Thyroid gland (tissue), 4 donors: ENCODE data around the gene CAPN1. TPM values are rescaled to one million over a fixed set of nuclear protein-coding genes. Genes with fewer than 3 reads are reported as not detected.

Experiments used
- DNase-seq, 2 donors: peaks; one replicate each; pipeline ENCODE4 v3.0.0-alpha.2; 2019
- H3K27ac ChIP-seq, 3 donors: fragments of 200-600 bp; sonication (generic); 1 replicate in 2 of 3; 2 replicates in 1 of 3; pipeline ENCODE4 v1.5.1; 2016 to 2019; ENCODE audit warnings: mild to moderate bottlenecking in 1 of 3, moderate library complexity in 1 of 3
- H3K27me3 ChIP-seq: fragments of 200-600 bp; sonication (generic); one replicate; pipeline ENCODE4 v1.5.1; 2019
- H3K36me3 ChIP-seq, 2 donors: fragments of 200-600 bp; sonication (generic); one replicate each; pipeline ENCODE4 v1.5.1; 2016 to 2019
- H3K4me1 ChIP-seq, 2 donors: fragments of 200-600 bp; sonication (generic); one replicate each; pipeline ENCODE4 v1.5.1; 2017 to 2019
- H3K4me3 ChIP-seq, 3 donors: fragments of 200-600 bp; sonication (generic); replicated peaks in 1 of 3; 1 replicate in 2 of 3; 2 replicates in 1 of 3; pipeline ENCODE4 v1.5.1; 2016; ENCODE audit warnings: mild to moderate bottlenecking in 1 of 3
- H3K9me3 ChIP-seq: fragments of 200-600 bp; sonication (generic); one replicate; pipeline ENCODE4 v1.5.1; 2017
- CTCF ChIP-seq, 6 experiments: fragments of 200-600 bp in 3 of 6; fragments of 450-650 bp in 3 of 6; sonication (generic) in 3 of 6; IDR thresholded peaks; one replicate each; pipeline ENCODE4 v1.5.1; 2016 to 2019; ENCODE audit warnings: antibody characterized with exemption in 6 of 6, mild to moderate bottlenecking in 2 of 6, inconsistent platforms in 1 of 6, moderate library complexity in 1 of 6
- POLR2A ChIP-seq, 2 donors: fragments of 450-650 bp; IDR thresholded peaks; one replicate each; pipeline ENCODE4 v1.6.1; 2017; ENCODE audit warnings: antibody characterized with exemption in 2 of 2, mild to moderate bottlenecking in 2 of 2, moderate library complexity in 1 of 2
- WGBS, 2 donors: methylation state at CpG; one replicate each; pipeline ENCODE4 v1.1.5; 2017; 5-methylcytosine and 5-hydroxymethylcytosine counted together
- intact Hi-C: fragments of 100-400 bp; cut with DNase I; formaldehyde crosslinking; loops from one replicate; pipeline ENCODE4 v1.15.1; 2023
- total RNA-seq, 4 donors: library from RNA; depleted of rRNA; stranded (reverse); fragments of >200 nt; gene quantifications; one replicate each; pipeline ENCODE4 v1.2.3, GENCODE V29; 2016

Gene CAPN1
- total RNA-seq, 4 donors from 2014 or later = 265 to 519 (median 340) TPM

- 76 to 79% methylated on average over 9 of the region's 9 CpGs for WGBS, 2 donors
- Histone ChIP-seq H3K27me3 (no peaks in the 10 kb centered on the region), H3K36me3 (no peaks in the 10 kb centered on the region), H3K4me3 (no peak overlapping the region), H3K27ac (no peak overlapping the region), H3K4me1 (no peaks in the 10 kb centered on the region), H3K9me3 (no peaks in the 10 kb centered on the region)
- intact Hi-C loops = no loop called here
- TF ChIP-seq CTCF (IDR thresholded peaks at IDR 0.05) (no peak), POLR2A (IDR thresholded peaks at IDR 0.05) (no peak)
- DNase-seq = no peak
These were observed 36.7 kb downstream of the CAPN1 start for GRCh38 chr11:65218446-65218845.

GRCh38 chr11:65219930-65220213 lies 38.1 kb downstream of the CAPN1 start:
- H3K9me3 ChIP-seq = no peaks in the 10 kb centered on the region
- TF ChIP-seq CTCF (IDR thresholded peaks at IDR 0.05) (no peak), POLR2A (IDR thresholded peaks at IDR 0.05) (no peak)
- intact Hi-C loops = no loop called here
- H3K36me3 ChIP-seq = no peaks in the 10 kb centered on the region
- no peak for DNase-seq
- no peaks in the 10 kb centered on the region for H3K27me3 ChIP-seq
- 77 to 80% methylated on average over 3 of the region's 3 CpGs for WGBS, 2 donors
- no peak overlapping the region for H3K27ac ChIP-seq
- peaks cover under 1 to 2% of the 10 kb centered on the region in 2 donors for H3K4me1 ChIP-seq
- no peak overlapping the region for H3K4me3 ChIP-seq

GRCh38 chr11:65221026-65221425 lies 39.3 kb downstream of the CAPN1 start:
- TF ChIP-seq CTCF (IDR thresholded peaks at IDR 0.05) = no peak
- no peak for TF ChIP-seq POLR2A (IDR thresholded peaks at IDR 0.05)
- WGBS, 2 donors = 95 to 96% methylated on average over 10 of the region's 10 CpGs
- Histone ChIP-seq H3K9me3 (no peaks in the 10 kb centered on the region), H3K4me3 (no peak overlapping the region), H3K36me3 (no peaks in the 10 kb centered on the region), H3K4me1 (peaks cover 6 to 9% of the 10 kb centered on the region in 2 donors), H3K27ac (no peak overlapping the region), H3K27me3 (no peaks in the 10 kb centered on the region)
- intact Hi-C loops = no loop called here
- DNase-seq = no peak

- Histone ChIP-seq H3K9me3 (no peaks in the 10 kb centered on the region), H3K4me3 (no peak overlapping the region), H3K4me1 (peaks cover 6 to 9% of the 10 kb centered on the region in 2 donors), H3K27ac (no peak overlapping the region), H3K36me3 (no peaks in the 10 kb centered on the region), H3K27me3 (no peaks in the 10 kb centered on the region)
- TF ChIP-seq POLR2A (IDR thresholded peaks at IDR 0.05) (no peak), CTCF (IDR thresholded peaks at IDR 0.05) (no peak)
- 86 to 88% methylated on average over 8 of the region's 8 CpGs for WGBS, 2 donors
- intact Hi-C loops = no loop called here
- DNase-seq = no peak
These were observed 41.3 kb downstream of the CAPN1 start for GRCh38 chr11:65223011-65223410.

GRCh38 chr11:65224930-65225278 lies 43.2 kb downstream of the CAPN1 start:
- DNase-seq = peak; percentile 16 to 26
- Histone ChIP-seq H3K27me3 (no peaks in the 10 kb centered on the region), H3K9me3 (no peaks in the 10 kb centered on the region), H3K36me3 (no peaks in the 10 kb centered on the region), H3K27ac (no peak overlapping the region), H3K4me1 (peaks cover 6 to 9% of the 10 kb centered on the region in 2 donors), H3K4me3 (no peak overlapping the region)
- intact Hi-C loops = no loop called here
- TF ChIP-seq POLR2A (IDR thresholded peaks at IDR 0.05) (no peak), CTCF (IDR thresholded peaks at IDR 0.05) (no peak)
- WGBS, 2 donors = 52 to 64% methylated on average over 5 of the region's 5 CpGs
